Measurements from ENCODE around the gene PRKCA.

PRKCA gene

DNA sequence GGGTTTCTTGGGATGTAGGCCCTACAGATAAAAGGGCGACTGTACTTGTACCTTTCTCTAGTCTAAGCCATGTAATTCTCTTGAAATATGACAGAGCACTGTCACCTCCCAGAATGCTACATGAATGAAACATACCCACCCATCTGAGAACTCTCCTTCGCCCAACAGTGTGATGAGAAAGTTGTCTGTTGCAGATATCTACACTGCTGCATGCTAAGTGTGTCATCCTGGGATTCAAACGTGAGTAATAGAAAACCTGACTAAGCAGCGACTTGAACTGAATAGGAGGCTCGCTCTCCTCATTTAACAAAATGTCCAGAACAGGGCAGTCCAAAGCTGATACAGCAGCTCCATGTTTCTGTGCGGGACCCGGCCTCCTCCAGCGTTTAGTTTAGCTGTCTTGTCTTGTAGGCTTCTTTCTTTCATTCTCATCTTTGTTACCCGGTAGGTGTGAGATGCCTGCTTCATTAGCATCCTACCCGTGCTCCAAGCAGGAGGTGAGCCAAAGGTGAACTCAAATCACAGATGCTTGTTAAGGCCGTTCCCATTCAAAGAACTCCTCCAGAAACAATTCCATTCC is 211.9 kb downstream of the PRKCA start:
- DNase-seq (ENCODE audit: low spot score): no peak

DNA sequence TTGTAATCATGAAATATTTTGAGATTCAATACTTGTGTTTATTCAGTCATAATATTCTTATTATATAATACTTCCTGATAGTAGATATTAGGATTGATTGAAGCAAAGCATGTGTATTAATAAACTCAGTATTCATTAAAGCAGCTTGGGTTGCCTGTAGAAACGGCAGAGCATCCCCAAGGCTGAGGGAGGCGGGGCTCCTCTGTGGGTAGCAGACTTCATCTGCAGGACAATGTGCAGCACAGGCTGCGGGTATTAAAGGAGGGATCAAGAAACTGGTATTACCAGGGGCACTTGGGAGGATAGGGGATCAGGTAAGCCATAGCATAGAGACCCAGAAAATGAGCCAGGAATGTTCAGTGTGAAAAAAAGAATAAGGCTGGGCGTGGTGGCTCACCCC is 213.6 kb downstream of the PRKCA start:
- DNase-seq (ENCODE audit: low spot score): no peak

DNA sequence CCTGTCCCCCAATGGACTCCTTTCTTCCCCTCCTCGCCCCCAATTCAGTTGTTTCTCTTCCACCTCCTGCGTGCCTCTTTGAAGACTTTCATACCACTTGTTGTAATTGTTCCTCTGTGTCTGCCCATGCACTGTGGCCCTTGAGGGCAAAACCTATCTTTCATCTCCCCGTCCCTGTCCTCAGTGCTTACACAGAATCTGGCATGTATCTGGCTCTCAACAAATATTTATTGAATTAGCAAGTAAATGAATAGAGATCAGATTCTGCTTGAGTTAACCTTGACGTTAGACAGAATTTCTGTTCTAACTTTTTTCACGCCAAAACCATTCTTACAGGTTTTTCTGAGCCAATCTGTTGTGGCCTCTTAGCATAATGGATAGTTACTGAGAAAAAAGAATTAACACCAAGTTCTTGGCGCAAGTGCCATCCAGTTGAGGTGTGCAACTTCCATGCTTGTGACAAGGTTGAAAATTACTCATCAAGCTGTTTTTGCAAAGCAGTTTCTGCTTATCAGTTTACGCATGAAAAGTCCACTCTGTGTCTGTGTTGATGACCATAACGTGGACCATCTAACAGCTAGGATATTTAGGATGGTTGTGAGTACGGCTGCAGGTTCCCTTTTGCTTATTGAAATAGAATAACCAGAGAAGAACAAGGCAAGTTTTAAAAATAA is 215.1 kb downstream of the PRKCA start:
- DNase-seq (ENCODE audit: low spot score): no peak

DNA sequence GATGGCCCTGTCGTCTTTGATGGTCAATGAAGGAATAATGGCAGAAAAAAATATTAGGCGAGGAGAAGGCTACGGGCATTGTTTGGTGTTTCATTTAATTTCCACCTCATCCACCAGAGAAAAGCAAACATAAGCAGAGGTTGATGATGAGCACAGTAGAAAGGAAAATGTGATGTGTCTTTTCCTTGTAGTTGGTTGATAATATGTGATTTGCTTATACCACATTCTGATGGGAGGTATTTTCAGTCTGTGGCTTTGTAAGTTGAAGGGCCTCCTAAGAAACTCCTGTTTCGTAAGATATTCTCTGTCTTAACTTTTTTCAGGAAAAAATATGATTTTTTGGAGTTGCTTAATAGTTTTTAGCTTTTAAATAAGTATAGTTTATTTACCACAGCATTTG is 215.7 kb downstream of the PRKCA start:
- no peak for DNase-seq (ENCODE audit: low spot score)

DNA sequence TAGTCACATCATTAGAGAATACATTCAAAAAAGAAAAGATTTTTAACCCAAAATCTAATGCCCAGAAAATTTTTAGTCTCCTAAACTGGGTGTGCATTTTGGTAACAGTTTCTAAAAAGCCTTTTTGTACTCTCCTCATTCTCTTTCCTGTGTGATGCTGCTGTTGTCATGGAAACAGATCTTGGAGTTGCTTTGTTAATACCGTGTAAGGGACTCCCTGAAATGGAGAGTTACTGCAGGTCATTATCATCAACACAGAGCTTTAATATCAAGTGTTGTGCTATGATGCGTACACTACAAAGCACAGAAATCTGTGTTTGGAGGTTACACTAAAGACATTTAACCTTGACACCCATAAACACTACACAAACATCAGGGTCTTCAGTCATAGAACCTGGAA is 216.3 kb downstream of the PRKCA start:
- no peak for DNase-seq (ENCODE audit: low spot score)

DNA sequence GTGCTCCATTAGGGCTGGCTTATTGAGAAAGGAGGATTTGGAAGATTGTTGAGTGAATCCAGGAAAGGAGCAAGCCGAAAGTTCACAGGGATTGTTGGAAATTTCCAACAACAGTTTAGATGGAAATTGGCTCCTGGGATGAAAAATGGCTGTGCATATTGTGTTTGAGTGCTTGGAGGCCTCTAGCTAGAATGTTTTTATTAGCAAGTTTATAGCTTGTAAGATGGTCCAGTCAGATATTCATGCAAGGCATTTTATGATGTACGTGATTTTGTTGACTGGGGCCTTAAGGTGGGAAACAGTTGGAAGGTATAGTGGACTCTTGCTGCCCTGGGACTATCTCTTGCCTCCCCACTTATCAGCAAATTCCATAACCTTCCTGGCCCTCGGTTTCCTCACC is 216.7 kb downstream of the PRKCA start:
- no peak for DNase-seq (ENCODE audit: low spot score)

DNA sequence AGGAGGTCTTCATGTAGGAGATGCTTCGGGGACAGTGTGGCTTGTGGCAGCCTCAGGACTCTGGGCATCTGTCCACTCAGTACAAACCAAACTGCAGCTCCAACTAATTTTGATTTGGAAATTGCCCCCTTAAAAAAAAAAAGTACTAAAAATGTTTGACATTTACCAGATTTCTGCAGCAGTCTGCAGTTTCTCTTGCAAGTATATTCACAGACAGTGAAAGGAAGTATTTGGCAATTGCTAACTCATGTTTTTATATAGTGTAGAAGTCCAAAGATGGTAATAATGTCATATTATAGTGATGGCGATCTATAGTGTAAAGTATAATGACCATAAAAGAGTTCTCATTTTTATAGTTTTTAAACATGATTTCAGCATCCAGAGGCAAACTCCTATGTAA is 218.6 kb downstream of the PRKCA start:
- DNase-seq (ENCODE audit: low spot score): no peak

DNA sequence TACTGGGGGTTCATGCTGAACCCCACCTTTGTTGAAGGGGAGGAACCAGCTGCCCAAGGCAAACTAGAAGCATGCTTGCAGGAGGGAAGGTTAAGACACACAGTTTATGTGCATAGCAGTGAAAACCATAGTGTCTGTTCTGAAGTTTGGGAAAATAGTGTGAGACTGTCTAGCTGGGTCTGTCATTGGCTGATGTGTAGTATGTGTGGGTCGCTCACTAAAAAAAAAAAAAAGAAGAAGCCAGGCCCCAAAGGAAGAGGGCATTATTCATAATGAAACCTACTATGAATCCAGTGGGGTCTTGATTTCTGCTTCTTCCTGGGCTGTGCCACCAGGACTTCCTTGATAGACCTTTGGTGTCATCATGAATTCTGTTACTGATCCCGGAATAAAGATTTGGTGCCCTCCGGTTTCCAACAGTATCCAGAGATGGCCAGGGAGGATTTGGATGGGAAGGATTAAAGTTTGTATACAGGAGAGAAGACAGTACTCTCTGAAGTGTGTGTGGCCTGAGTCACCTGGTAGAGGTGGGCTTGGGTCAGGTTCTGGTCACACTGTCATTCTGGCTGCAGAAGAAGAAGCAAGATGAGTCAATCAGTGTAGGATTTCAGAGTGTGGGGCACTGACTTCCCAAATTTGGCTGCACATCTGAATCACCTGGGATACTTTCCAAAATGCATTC is 220.3 kb downstream of the PRKCA start:
- no peak for DNase-seq (ENCODE audit: low spot score)

DNA sequence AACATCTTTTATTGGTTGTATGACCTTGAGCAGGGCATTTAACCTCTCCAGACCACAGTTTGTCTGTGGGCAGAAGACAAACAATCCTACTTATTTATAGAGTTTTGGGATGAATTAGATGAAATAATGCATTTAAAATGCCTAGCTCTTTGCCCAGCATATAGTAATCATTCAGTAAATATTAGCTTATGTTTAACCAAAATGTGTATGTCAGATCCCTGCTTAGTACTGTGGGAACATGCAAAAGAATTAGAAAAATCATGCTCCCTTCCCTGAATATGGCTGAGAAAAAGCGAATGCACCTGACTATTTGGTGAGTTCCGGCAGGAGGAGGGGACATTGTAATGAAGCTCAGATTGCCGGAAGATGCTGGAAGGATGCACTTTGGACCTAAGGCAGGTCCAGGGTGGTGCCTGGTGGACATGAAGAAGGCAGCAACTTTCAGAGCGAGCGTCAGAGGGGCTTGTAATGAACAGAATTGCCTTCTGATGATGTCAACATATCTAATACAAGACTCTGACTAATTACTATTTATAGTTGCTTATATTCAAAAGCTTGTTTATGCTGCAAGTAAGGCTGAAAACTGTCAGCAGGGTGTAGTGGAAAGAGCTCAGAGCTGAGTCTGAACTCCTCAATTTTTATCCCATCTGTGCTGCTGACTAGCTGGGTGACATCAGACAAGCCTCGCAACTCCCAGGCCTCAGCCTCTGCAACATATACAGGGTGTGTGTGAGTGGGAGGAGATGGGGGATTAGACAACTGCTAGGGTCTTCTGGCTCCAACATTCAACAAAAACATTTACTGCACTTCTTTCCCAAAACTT is 221.2 kb downstream of the PRKCA start:
- no peak for DNase-seq (ENCODE audit: low spot score)

DNA sequence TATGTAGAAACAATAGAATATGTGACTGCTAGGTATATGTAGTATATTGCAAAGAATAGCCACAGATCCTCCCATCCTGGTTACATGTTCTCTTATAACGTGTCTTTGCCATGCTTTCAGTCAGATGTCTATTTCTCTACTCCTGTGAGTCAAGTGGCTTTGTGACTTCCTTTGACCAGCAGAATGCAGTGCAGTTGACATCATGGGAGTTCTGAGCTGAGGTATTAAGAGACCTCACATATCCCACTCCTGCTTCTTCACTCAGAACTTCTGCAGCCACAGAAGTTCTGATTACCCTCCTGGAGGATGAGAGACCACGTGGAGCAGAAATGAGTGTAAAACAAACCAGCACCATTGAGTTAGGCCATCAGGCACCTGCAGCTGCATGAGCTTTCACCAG is 222.5 kb downstream of the PRKCA start:
- DNase-seq (ENCODE audit: low spot score): no peak

DNA sequence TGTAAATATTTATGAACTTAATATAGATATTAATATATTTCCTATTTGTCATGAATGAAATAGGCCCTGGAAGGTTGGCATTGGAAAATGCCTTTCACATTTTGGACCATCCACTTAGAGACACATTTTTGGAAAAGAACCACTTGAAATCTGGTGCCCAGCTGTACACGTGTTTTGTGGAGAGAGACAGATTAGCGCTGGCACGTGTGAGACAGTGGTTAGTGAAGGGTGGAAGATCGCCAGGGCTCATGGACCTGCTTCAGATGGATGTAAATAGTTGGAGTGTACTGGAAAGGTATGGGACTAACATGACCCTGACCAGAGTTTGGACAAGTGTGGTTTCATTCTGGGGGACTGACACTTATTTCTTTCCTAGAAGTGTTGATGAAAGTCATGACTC is 222.9 kb downstream of the PRKCA start:
- DNase-seq (ENCODE audit: low spot score): no peak

DNA sequence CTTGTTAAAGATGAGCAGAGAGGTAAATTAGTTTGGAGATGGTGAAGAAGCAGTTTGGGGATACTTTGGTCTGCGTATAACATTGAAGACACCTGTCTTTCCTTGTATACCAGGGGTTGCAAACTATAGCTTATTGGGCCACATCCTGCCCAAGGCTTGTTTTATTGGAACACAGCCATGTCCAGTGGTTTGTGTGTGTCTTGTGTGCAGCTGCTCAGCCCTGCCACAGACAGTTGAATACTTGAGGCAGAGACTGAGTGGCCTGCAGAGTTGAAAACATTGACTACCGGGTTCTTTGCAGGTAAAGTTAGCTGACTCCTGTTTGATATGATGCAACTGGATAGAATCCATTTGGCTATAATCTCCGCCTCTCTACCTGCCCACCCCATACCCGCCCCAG is 224.4 kb downstream of the PRKCA start:
- no peak for DNase-seq (ENCODE audit: low spot score)

DNA sequence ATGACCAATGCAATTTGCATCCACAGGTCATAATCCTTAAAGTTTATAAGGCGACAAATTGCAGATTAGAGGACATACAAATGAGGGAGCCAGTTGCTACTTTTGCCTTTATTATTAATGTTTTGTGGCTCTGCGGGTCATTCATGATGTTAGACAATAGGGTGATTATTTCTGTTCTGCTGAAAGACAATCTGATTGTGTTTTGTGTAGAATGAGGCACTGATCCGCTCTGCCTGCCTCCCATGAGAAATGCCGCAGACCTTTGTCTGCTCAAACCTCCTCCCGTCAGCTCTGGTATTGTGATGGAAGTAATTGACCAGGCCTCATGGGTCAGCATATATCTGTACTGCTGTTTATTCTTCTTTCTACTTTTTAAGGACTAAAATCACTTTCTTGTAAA is 224.9 kb downstream of the PRKCA start:
- DNase-seq (ENCODE audit: low spot score): no peak

DNA sequence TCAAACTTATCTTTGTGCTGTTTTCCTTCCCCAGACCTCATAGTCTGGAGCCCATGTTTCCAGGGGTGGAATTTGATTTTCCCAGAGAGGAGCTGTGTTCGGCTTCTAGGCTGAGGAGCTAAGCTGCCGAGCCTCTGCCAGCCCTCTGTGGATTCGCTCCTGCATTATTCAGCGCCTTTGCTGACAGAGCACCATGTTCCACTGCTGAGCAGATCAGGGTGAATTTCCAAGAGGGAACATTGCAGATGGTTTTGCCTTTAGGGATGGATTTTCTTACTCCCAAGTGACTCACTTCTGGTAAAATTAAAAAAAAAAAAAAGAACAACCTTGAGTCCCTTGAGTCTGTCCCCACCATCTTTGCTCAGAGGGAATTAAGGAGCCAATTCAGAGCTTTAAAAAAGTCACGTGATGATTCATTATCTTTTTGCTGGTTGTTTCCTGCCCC is 229.5 kb downstream of the PRKCA start:
- no peak for DNase-seq (ENCODE audit: low spot score)

DNA sequence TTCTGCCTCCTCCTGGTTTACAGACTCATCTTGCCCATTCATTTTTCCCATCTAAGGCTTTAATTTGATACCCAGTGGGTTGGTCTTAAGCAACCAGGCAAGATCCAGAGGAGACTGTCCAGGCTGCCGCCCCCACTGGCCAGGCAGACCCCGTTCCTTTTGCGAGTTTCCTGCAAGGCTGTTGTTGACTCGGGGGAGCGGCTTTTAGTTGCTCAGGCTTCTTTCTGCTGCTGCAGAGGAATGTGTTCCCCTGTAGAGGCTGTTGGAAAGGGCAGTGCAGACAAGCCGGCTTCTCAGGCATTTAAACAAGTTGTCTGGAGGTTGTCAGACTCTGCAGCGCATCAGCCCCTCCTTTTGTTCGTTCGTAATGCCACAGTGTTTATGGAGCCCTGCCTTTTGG is 231.2 kb downstream of the PRKCA start:
- DNase-seq (ENCODE audit: low spot score): peak; percentile 42

DNA sequence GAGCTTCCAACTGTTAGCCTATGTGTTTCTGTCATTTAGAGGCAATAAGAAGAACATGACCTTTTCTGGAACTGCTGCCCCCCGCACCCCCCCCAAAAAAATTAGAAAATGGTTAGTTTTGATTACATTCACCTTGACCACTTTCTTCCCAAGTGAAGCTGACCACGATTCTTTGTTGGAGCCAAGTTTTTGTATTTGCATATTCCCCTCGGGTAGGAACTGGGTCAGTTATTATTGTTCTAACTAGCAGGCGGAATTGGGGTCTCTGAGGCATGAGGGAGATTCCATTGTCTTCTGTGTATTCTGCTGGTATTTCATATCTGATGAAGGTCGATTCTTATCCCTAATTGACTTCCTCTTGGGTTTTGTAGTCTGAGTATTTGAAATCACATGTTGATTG is 231.6 kb downstream of the PRKCA start:
- no peak for DNase-seq (ENCODE audit: low spot score)

DNA sequence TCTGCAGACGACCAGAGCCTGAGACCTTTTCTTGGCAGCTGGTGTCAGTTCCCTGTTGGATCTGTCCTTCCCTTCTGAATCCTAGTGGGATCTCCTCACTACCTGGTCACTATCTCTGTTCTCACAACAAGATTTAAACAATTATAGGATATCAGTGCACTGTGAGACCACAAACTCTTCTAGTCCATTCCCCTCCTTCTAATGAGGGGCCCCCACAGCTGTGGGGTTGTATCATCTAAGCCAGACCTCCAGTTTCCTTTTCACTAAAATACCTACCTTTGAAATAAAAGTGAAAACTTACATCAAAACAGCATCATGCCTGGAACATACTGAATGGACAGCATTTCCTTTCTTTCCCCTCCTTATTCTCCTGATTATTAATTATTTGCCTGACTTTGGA is 233.2 kb downstream of the PRKCA start:
- no peak for DNase-seq (ENCODE audit: low spot score)

DNA sequence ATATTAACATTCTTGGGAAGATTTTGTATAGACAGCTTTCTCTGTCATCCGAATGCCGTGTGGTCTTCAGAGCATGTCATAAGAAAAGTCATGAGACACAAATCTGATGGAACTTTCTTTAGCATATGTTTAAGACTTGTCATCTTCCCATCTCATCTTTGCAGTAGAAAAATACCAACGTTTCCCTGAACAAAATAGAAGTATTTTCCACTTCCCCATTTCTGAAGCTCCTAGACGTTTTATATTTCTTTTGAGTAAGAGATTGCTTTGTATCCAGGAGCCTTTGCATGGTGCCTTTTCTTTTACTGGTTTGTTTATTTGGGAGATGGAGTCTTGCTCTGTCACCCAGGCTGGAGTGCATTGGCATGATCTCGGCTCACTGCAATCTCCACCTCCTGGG is 235.1 kb downstream of the PRKCA start:
- no peak for DNase-seq (ENCODE audit: low spot score)

DNA sequence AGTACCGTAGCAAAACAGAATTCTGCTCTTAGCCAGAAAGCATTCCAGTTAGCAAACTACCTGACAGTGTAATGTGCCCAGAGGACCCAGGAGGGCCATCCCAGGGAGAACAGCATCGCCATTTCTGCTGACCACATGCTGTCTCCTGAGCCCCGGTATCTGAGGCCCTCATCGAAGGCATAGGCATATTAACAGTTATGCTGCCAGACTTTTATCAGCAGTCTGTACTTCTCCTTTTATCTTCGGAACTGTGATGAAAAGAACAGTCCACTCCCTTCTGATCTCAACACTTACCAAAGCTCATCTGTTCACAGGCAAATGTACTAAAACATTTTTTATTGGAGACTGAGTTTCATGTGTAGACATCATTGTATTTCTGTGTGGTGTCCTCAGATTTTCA is 236.4 kb downstream of the PRKCA start:
- no peak for DNase-seq (ENCODE audit: low spot score)

DNA sequence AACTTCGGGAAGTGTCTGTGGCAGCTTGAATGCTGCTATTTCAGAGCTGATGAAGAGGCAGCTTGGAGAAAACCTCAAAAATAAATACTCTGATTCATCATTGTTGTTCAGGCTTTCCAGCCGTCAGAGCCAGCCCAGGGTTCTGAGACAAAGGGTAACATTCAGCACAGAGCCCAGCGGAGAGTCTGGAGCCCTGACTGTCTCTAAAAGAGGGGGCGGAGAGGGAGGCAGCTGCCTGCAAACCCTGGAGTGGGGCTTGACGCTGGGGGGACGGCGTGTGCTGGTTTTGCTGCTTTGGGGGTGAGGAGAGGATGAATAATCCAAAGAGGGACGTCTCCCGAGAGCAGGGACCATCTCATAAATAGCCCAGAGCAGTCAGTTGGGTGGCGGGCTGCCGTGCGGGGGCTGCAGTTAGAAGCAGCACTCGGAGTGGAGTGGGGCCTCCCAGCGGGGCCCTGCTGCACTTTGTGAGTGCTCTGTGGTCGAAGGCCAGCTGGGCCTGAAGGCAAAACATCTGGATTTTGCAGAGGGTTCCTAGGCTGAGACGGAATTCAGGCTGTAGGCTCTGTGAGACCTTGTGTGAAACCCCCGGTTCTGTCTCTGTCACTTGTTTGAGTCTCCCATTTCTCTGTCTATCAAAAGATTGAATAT is 237.8 kb downstream of the PRKCA start:
- DNase-seq (ENCODE audit: low spot score): no peak

DNA sequence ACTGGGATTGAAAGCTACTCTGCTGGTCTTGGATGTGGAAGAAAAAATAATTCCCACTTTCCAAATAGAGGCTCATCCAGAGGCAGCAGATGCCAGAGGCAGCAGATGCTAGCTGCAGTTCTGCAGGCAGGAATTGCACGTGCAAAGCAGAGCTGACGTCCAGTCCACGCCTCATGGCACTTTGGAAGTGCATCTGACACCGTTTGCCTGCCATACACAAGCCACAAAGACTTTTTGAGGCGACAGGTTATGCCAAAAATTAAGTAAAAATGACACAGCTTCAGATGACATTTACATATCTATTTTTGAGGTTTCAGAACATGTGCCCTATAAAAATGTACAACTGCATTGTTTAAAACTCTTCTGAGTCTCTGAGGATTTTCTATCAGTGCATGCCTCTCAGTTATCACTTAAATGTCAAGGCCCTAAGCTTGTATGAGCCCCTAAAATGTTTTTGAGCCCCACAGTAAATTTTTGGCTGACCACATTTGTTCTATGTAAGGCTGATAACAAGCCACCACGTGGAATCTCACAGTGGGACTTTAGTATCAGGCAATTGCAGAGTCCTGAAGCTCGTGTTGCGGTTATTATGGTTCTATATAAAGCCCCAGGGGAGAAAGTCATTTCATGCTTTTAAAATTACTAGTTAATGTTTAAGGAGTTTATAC is 239.2 kb downstream of the PRKCA start:
- no peak for DNase-seq (ENCODE audit: low spot score)
